Esophagus squamous epithelium (tissue), 4 donors: ENCODE data around the gene TEP1.

Experiments used
- POLR2A ChIP-seq, 4 donors: fragments of 450-650 bp; IDR thresholded peaks; one replicate each; pipeline ENCODE4 v1.6.1; 2017; ENCODE audit warnings: antibody characterized with exemption in 4 of 4, mild to moderate bottlenecking in 4 of 4, moderate library complexity in 3 of 4
- TF ChIP-seq, protein P1 (sequence below), 6 experiments: fragments of 450-650 bp in 4 of 6; fragments of 200-600 bp in 2 of 6; sonication (generic) in 2 of 6; IDR thresholded peaks; one replicate each; pipeline ENCODE4 v1.5.1; 2016 to 2019; ENCODE audit warnings: antibody characterized with exemption in 6 of 6, mild to moderate bottlenecking in 4 of 6, moderate library complexity in 4 of 6

DNA sequence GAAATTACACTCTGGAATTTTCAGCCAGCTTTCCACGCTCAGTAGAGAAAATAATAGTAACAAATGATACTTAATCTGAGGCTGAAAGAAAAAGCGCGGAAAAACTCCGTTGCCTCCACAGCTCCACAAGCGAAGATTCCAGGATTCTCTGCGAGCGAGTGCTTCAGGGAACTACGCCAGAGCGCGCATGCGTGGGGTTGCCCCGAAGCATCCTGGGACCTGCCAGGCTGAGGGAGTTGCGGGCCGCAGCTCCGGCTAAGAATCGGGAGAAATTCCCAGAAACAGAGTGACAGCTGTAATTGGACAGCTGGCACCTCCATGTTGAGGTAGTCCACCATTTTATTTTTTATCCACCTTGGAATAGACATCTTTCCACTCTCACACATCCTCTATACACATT is 95.6 kb downstream of the TEP1 start:
- no peak for TF ChIP-seq POLR2A (IDR thresholded peaks at IDR 0.05)
- TF ChIP-seq, protein P1, sequence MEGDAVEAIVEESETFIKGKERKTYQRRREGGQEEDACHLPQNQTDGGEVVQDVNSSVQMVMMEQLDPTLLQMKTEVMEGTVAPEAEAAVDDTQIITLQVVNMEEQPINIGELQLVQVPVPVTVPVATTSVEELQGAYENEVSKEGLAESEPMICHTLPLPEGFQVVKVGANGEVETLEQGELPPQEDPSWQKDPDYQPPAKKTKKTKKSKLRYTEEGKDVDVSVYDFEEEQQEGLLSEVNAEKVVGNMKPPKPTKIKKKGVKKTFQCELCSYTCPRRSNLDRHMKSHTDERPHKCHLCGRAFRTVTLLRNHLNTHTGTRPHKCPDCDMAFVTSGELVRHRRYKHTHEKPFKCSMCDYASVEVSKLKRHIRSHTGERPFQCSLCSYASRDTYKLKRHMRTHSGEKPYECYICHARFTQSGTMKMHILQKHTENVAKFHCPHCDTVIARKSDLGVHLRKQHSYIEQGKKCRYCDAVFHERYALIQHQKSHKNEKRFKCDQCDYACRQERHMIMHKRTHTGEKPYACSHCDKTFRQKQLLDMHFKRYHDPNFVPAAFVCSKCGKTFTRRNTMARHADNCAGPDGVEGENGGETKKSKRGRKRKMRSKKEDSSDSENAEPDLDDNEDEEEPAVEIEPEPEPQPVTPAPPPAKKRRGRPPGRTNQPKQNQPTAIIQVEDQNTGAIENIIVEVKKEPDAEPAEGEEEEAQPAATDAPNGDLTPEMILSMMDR (IDR thresholded peaks at IDR 0.05) = no peak
